Transverse colon (tissue), 4 donors: ENCODE measurements around the gene PSME1. TPM values are rescaled to one million over a fixed set of nuclear protein-coding genes. Genes with fewer than 3 reads are reported as not detected.

Experiments
- DNase-seq: peaks from one replicate; pipeline ENCODE4 v3.0.0-alpha.2; 2019
- H3K27ac ChIP-seq, 4 donors: fragments of 200-600 bp; sonication (generic); 2 replicates each; pipeline ENCODE4 v1.5.1; 2016 to 2018; ENCODE audit warnings: inconsistent platforms in 4 of 4
- H3K27me3 ChIP-seq: fragments of 200-600 bp; sonication (generic); 2 replicates; pipeline ENCODE4 v1.5.1; 2017; ENCODE audit warnings: inconsistent platforms
- H3K36me3 ChIP-seq, 4 donors: fragments of 200-600 bp; sonication (generic); 2 replicates each; pipeline ENCODE4 v1.5.1; 2017 to 2019; ENCODE audit warnings: inconsistent platforms in 4 of 4
- H3K4me1 ChIP-seq, 4 donors: fragments of 200-600 bp; sonication (generic); 2 replicates each; pipeline ENCODE4 v1.5.1; 2017 to 2020; ENCODE audit warnings: inconsistent platforms in 4 of 4
- H3K4me3 ChIP-seq, 4 donors: fragments of 200-600 bp; sonication (generic); 1 replicate in 1 of 4; 2 replicates in 3 of 4; pipeline versions ENCODE4 v1.5.1 to v1.6.1; 2017 to 2019; ENCODE audit warnings: inconsistent platforms in 4 of 4
- H3K9me3 ChIP-seq, 2 donors: fragments of 200-600 bp; sonication (generic); 2 replicates each; pipeline ENCODE4 v1.5.1; 2017 to 2019; ENCODE audit warnings: inconsistent platforms in 2 of 2
- EP300 ChIP-seq: sonication (generic); formaldehyde crosslinking; IDR thresholded peaks from one replicate; pipeline ENCODE4 v1.6.1; 2017; ENCODE audit warnings: antibody characterized with exemption, low read depth
- POLR2A ChIP-seq: fragments of 450-650 bp; IDR thresholded peaks from one replicate; pipeline ENCODE4 v1.6.1; 2016; ENCODE audit warnings: antibody characterized with exemption, mild to moderate bottlenecking, moderate library complexity
- POLR2AphosphoS5 ChIP-seq, 3 donors: sonication (generic); formaldehyde crosslinking; IDR thresholded peaks; one replicate each; pipeline ENCODE4 v1.6.1; 2016; ENCODE audit warnings: antibody characterized with exemption in 3 of 3
- WGBS, 2 donors: methylation state at CpG; one replicate each; pipeline ENCODE4 v1.1.5; 2018; ENCODE audit warnings: low coverage in 1 of 2; 5-methylcytosine and 5-hydroxymethylcytosine counted together
- in situ Hi-C, 4 donors: fragments of 200-750 bp; cut with MboI; loops; one replicate each; pipeline versions ENCODE4 v1.15.0 to v1.15.1; 2017; ENCODE audit warnings: low sequenced_read_pairs in 3 of 4, low pct_ligation_motif_present in 1 of 4, low pct_unique_long_range_greater_than_20kb in 1 of 4
- intact Hi-C: fragments of 100-400 bp; cut with DNase I; formaldehyde crosslinking; loops from one replicate; pipeline ENCODE4 v1.15.1; 2023; ENCODE audit warnings: low total_unique reads
- total RNA-seq, 4 donors: library from RNA; depleted of rRNA; stranded (reverse); fragments of >200 nt; gene quantifications; one replicate each; pipeline ENCODE4 v1.1.0, GENCODE V29; 2016
- TF ChIP-seq, protein P1 (sequence below), 5 experiments: fragments of 200-600 bp in 3 of 5; fragments of 450-650 bp in 2 of 5; sonication (generic) in 3 of 5; IDR thresholded peaks; 1 replicate in 2 of 5; 2 replicates in 3 of 5; pipeline ENCODE4 v1.5.1; 2016 to 2017; ENCODE audit warnings: antibody characterized with exemption in 5 of 5, inconsistent platforms in 3 of 5, mild to moderate bottlenecking in 2 of 5, moderate library complexity in 1 of 5

PSME1 gene
- total RNA-seq, 4 donors from 2014 or later, result 38.8 to 198 (median 132) TPM

DNA sequence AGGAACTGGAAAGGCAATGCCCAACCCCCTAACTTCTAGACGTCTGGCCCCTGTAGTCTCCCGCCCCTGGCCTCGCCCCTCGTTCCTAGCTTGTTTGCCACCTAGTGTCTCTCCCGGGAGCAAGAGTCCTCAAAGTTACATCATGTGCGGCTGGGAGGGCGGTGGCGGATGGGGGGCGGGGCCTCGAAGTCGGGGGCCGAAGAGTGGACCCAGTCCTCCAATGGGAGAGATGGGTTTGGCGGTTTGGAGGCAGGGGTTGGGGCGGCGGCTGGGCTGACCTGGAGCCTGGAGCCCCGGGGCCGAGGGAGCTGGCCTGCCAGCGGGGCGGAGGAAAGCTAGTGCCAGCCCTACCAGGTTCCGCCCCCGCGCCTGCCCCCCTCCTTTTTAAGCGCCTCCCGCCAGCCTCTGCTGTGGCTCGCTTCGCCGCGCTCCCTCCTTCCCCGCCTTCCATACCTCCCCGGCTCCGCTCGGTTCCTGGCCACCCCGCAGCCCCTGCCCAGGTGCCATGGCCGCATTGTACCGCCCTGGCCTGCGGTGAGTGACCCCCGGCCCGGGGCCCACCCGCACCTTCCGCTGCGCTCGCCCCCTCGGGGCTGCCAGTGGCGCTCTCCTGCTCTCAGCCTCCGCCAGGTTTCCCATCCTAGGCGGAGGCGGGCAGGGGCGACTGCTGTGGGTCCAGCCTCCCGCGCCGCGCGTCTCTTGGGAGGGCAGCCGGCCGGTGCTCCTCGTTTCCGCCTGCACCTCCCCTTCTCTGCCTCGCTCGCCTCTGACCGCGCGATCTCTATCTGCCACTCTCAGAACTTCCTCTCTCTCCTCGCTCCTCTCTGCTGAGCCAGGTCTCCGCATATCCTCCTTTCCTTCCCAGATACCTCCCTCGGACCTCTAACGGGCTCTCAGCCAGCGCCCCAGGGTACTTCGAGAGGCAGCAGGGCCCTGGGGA is 41.8 kb upstream of the PSME1 start, which contains the start of gene PCK2:
Gene PCK2, plus strand, starts transcription at position 411 of the 940 bp plus-strand sequence. Its CDS starts 95 bp downstream, at position 506.
- no peaks in the 10 kb centered on the region for H3K9me3 ChIP-seq
- peak; percentile 98 for TF ChIP-seq POLR2A
- peak; percentile 13 to 88 (median 78) for TF ChIP-seq POLR2AphosphoS5 (IDR thresholded peaks at IDR 0.05)
- no peak for TF ChIP-seq EP300
- TF ChIP-seq, protein P1, sequence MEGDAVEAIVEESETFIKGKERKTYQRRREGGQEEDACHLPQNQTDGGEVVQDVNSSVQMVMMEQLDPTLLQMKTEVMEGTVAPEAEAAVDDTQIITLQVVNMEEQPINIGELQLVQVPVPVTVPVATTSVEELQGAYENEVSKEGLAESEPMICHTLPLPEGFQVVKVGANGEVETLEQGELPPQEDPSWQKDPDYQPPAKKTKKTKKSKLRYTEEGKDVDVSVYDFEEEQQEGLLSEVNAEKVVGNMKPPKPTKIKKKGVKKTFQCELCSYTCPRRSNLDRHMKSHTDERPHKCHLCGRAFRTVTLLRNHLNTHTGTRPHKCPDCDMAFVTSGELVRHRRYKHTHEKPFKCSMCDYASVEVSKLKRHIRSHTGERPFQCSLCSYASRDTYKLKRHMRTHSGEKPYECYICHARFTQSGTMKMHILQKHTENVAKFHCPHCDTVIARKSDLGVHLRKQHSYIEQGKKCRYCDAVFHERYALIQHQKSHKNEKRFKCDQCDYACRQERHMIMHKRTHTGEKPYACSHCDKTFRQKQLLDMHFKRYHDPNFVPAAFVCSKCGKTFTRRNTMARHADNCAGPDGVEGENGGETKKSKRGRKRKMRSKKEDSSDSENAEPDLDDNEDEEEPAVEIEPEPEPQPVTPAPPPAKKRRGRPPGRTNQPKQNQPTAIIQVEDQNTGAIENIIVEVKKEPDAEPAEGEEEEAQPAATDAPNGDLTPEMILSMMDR (IDR thresholded peaks at IDR 0.05), result peak in 3 of 5 experiments; percentile 25 to 45 (median 31)
- no peaks in the 10 kb centered on the region for H3K27me3 ChIP-seq
- H3K4me1 ChIP-seq, result peaks cover 4 to 42% (median 19%) of the 10 kb centered on the region in 4 donors
- intact Hi-C loops (loop anchor here (10.0 kb wide), 1 partner anchor 79 kb away; no protein-coding TSS in a partner anchor), in situ Hi-C loops (loop anchor here in 1 of 4 donors (5.0 kb wide), 1 partner anchor 37 kb away; no protein-coding TSS in a partner anchor)
- no peaks in the 10 kb centered on the region for H3K36me3 ChIP-seq
- 1% methylated on average over 55 of the region's 68 CpGs; no CpG with 5 or more reads in 1 of the 2 donors for WGBS, 2 donors
- DNase-seq, result peak; percentile 96
- peak within 1 kb of the TSS; percentile 92 to 99 (median 97) for H3K27ac ChIP-seq
- H3K4me3 ChIP-seq, result peak within 1 kb of the TSS; percentile 65 to 92 (median 82)

DNA sequence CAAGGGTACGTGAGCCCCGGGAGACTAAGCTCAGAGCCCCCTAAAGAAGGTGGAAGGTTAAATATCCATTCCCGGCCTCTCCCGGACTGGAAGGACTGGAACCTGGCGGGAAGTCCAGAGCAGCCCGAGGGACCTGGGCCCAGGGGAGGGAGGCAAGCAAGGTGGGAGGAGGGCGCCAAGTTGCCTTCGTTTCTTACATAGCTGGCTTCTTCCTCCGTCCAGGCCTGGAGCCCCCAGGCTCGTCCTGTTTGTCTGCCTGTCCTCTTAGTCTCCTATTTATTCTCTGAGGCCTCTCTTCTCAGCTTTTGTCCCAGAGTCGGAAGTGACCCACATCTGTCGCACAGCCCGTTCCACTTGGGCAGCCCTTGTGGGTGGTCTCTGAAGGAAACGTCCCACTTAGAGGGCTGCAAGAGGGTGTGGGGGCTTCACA is 41.1 kb upstream of the PSME1 start:
- H3K27ac ChIP-seq, result peak overlapping the region; percentile 92 to 99 (median 97)
- no peaks in the 10 kb centered on the region for H3K27me3 ChIP-seq
- 5 to 7% methylated on average over 5 to 14 of the region's 14 CpGs for WGBS, 2 donors
- H3K9me3 ChIP-seq, result no peaks in the 10 kb centered on the region
- H3K4me1 ChIP-seq, result peaks cover 4 to 42% (median 19%) of the 10 kb centered on the region in 4 donors
- intact Hi-C loops (loop anchor here (10.0 kb wide), 1 partner anchor 80 kb away; no protein-coding TSS in a partner anchor), in situ Hi-C loops (loop anchor here in 1 of 4 donors (5.0 kb wide), 1 partner anchor 38 kb away; no protein-coding TSS in a partner anchor)
- no peak for DNase-seq
- TF ChIP-seq EP300 (no peak), POLR2AphosphoS5 (IDR thresholded peaks at IDR 0.05) (no peak), POLR2A (no peak)
- TF ChIP-seq, protein P1 (IDR thresholded peaks at IDR 0.05), result no peak
- no peaks in the 10 kb centered on the region for H3K36me3 ChIP-seq
- peak overlapping the region; percentile 65 to 92 (median 82) for H3K4me3 ChIP-seq

DNA sequence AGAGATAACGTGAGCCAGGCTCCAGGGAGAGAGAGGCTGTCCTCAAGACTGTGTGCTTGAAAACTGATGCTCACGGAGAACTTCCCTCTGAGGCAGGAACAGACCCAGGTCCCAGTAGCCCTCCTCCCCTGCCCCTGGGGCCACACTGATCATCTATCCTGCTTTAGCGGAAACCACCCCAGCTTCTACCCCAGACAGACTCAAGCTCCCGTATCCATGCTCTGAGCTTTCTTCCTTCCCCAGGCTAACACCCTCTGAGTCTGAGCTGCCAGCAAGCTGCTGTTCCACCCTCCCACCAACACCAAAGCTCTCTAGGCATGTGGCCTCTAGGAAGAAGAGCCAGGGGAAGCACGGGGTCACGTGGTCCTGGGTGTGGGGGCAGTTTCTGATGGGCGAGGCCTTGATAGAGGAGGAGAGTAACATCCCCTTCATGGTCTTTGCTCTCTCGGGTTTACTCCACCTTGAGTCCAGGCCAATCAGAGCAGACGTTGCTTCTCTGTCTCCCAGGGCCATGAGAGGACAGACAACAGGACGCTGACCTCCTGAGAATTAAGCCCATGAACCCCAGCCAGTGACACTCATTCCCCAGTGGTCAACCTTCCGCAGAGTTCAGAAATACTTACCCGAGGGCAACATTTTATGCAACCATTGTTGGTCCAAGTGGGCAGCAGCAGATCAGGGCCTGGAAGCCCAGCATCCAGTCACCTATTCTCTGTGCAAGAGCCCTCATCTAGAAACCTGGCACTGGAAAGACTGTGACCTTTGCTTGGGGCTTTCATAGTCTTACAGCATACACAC is 40.5 kb upstream of the PSME1 start:
- WGBS, 2 donors, result 23% methylated on average over 12 of the region's 12 CpGs; no CpG with 5 or more reads in 1 of the 2 donors
- Histone ChIP-seq H3K36me3 (no peaks in the 10 kb centered on the region), H3K27ac (peak overlapping the region; percentile 92 to 99 (median 97)), H3K4me1 (peaks cover 4 to 42% (median 19%) of the 10 kb centered on the region in 4 donors), H3K27me3 (no peaks in the 10 kb centered on the region), H3K4me3 (peak overlapping the region; percentile 65 to 92 (median 82)), H3K9me3 (no peaks in the 10 kb centered on the region)
- TF ChIP-seq POLR2AphosphoS5 (IDR thresholded peaks at IDR 0.05) (peak; percentile 90 to 98 (median 97)), EP300 (no peak), POLR2A (peak; percentile 96)
- TF ChIP-seq, protein P1 (IDR thresholded peaks at IDR 0.05), result no peak
- peak; percentile 92 for DNase-seq
- intact Hi-C loops (loop anchor here (10.0 kb wide), 1 partner anchor 81 kb away; no protein-coding TSS in a partner anchor), in situ Hi-C loops (no loop called here)
